Measurements from ENCODE around the gene TEDC2. TPM values are rescaled to one million over a fixed set of nuclear protein-coding genes. Genes with fewer than 3 reads are reported as not detected.
A peak's percentile ranks its signal among the peaks of the same experiment; 100 is the strongest.

The TEDC2 gene
- total and polyA plus RNA-seq, 2 of the 8 experiments (the other 6 are each of a cell fraction or from before 2014, with no cell fraction given) = 54.6 to 55.6 TPM

- H3K14ac ChIP-seq (ENCODE audit: insufficient read length) = no peak overlapping the region
- no peak overlapping the region for H3K4me3 ChIP-seq (ENCODE audit: extremely low read depth in 1 of 4, insufficient read depth in 2 of 4, low read depth in 3 of 4, low read length in 4 of 4)
- H4K8ac ChIP-seq (ENCODE audit: extremely low read depth, insufficient read depth, low read length) = no peak overlapping the region
- H3K56ac ChIP-seq (replicated peaks; ENCODE audit: insufficient read length, low read depth, low read length) = no peak overlapping the region
- H3K79me2 ChIP-seq (ENCODE audit: control insufficient read depth in 1 of 2, insufficient read depth in 2 of 2, low read length in 2 of 2) = no peaks in the 10 kb centered on the region
- no peak for FAIRE-seq
- peaks cover under 1% of the 10 kb centered on the region; the same call in 1 of the 2 replicates for H3K79me1 ChIP-seq (ENCODE audit: low read depth, low read length)
- H3K36me3 ChIP-seq (ENCODE audit: control insufficient read depth in 2 of 4, insufficient read depth in 4 of 4, low read length in 3 of 4) = no peaks in the 10 kb centered on the region
- TF ChIP-seq TEAD4 (IDR thresholded peaks at IDR 0.05; ENCODE audit: low read depth, low read length) (no peak), CTCF (IDR thresholded peaks at IDR 0.05; ENCODE audit: control extremely low read depth in 1 of 3, insufficient read depth in 1 of 3, low read depth in 1 of 3, low read length in 3 of 3) (peak in 1 of 3 experiments; percentile 10; a peak in 1 of 4 replicates)
- H3K9me3 ChIP-seq (ENCODE audit: insufficient read depth in 2 of 2, low read depth in 1 of 2, low read length in 1 of 2) = no peaks in the 10 kb centered on the region
- no peak overlapping the region for H2AK5ac ChIP-seq (ENCODE audit: low read depth, low read length)
- peaks cover 0 to 14% (median 11%) of the 10 kb centered on the region in 4 experiments; a peak in 6 of 7 replicates for H3K4me1 ChIP-seq (replicated peaks in 1 of 4; ENCODE audit: control insufficient read depth in 3 of 4, insufficient read depth in 4 of 4, low read length in 3 of 4)
- no peak overlapping the region for H3K4me2 ChIP-seq (ENCODE audit: insufficient read depth in 1 of 2, low read depth in 2 of 2, low read length in 2 of 2)
- no peak overlapping the region for H2BK12ac ChIP-seq (ENCODE audit: low read depth, low read length)
- no peak overlapping the region for H3K27ac ChIP-seq (ENCODE audit: low read depth, low read length)
- H3K4ac ChIP-seq (replicated peaks; ENCODE audit: insufficient read length, low read depth, low read length) = no peak overlapping the region
- no peak overlapping the region for H3K23ac ChIP-seq (ENCODE audit: insufficient read length)
- H2AFZ ChIP-seq (ENCODE audit: low read length) = no peak overlapping the region
- peaks cover 0 to 3% (median 0%) of the 10 kb centered on the region in 4 experiments; a peak in 2 of 7 replicates for H3K27me3 ChIP-seq (replicated peaks in 1 of 4; ENCODE audit: control insufficient read depth in 3 of 4, extremely low read depth in 1 of 4, insufficient read depth in 3 of 4, low read length in 3 of 4)
- no peak overlapping the region for H2BK15ac ChIP-seq (ENCODE audit: low read length)
- no peaks in the 10 kb centered on the region; the same call in 1 of the 2 replicates for H3K23me2 ChIP-seq (ENCODE audit: low read depth, low read length)
- H3K18ac ChIP-seq (ENCODE audit: extremely low read depth, low read length) = no peak overlapping the region
- H2BK5ac ChIP-seq (ENCODE audit: low read depth, low read length) = no peak overlapping the region
- POLR2A ChIA-PET (ENCODE audit: partially characterized antibody) = interaction anchor here (0.6 to 1.2 kb wide), 3 partner anchors 24 to 67 kb away, joined by 3 to 4 read pairs (median 3); partner anchors contain the start of gene CEMP1
- H4K5ac ChIP-seq (ENCODE audit: insufficient read length, low read depth, low read length) = no peak overlapping the region
- no peak overlapping the region for H3K9ac ChIP-seq (replicated peaks in 1 of 4; ENCODE audit: extremely low read depth in 1 of 4, low read depth in 3 of 4, low read length in 3 of 4)
- 88% methylated on average over 14 of the region's 14 CpGs; no CpG with 5 or more reads in 1 of the 2 experiments for WGBS, 2 experiments (ENCODE audit: extremely low coverage in 1 of 2, insufficient coverage in 1 of 2, insufficient read length in 1 of 2, insufficient replicate concordance in 2 of 2, low coverage in 1 of 2, low lambda C conversion rate in 2 of 2, missing lambda C conversion rate in 1 of 2)
- DNase-seq (ENCODE audit: low read depth in 1 of 2, low spot score in 2 of 2) = no peak
- no peak overlapping the region for H2BK120ac ChIP-seq (replicated peaks; ENCODE audit: low read depth, low read length)
- H2BK20ac ChIP-seq (ENCODE audit: low read length) = no peak overlapping the region
- H4K20me1 ChIP-seq (replicated peaks in 1 of 2; ENCODE audit: control insufficient read depth in 1 of 2, insufficient read depth in 2 of 2, low read length in 2 of 2) = no peaks in the 10 kb centered on the region
- CTCF ChIA-PET (ENCODE audit: partially characterized antibody) = interaction anchor here (0.9 to 1.7 kb wide), 4 partner anchors 11 to 52 kb away, joined by 3 to 4 read pairs (median 3); partner anchors contain the start of gene NTN3
- no peak overlapping the region for H4K91ac ChIP-seq (replicated peaks; ENCODE audit: insufficient read length, low read length)
Measured at GRCh38 chr16:2507052-2507659, 47.2 kb downstream of the TEDC2 start.
